ENCODE results near the gene TBC1D14. TPM values are rescaled to one million over a fixed set of nuclear protein-coding genes. Genes with fewer than 3 reads are reported as not detected.

TBC1D14 gene
- total and polyA plus RNA-seq, 2 of the 8 experiments (the other 6 are each of a cell fraction or from before 2014, with no cell fraction given) = 45.6 to 48.2 TPM

DNA sequence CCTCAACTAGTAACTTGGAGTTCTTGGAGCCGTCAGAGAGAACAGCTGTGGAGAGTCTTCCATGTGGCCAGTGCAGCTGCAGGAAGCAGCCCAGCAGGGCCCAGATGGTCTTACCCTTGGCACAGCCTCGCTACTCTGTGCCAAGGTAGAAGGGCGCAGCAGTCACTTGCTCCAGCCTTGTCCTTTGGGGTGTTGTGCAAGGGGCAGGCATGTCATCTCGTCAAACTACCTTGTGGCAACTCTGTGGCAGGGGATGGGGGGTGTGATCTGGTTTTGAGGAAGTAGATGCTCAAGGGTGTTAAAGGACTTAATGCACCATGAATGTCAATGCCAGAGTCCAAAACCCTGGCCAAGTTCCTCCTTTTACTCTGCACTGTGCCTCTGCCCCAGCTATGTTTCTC lies 34.2 kb upstream of the TBC1D14 start:
- no peak overlapping the region for H3K14ac ChIP-seq (ENCODE audit: insufficient read length)
- no peak overlapping the region for H3K23ac ChIP-seq (ENCODE audit: insufficient read length)
- H3K56ac ChIP-seq (replicated peaks; ENCODE audit: insufficient read length, low read depth, low read length) = no peak overlapping the region
- H4K5ac ChIP-seq (ENCODE audit: insufficient read length, low read depth, low read length) = no peak overlapping the region
- H2BK120ac ChIP-seq (replicated peaks; ENCODE audit: low read depth, low read length) = no peak overlapping the region
- H3K4me3 ChIP-seq (ENCODE audit: extremely low read depth in 1 of 4, insufficient read depth in 2 of 4, low read depth in 3 of 4, low read length in 4 of 4) = no peak overlapping the region
- no peak overlapping the region for H2BK15ac ChIP-seq (ENCODE audit: low read length)
- no peak overlapping the region for H3K4ac ChIP-seq (replicated peaks; ENCODE audit: insufficient read length, low read depth, low read length)
- no peaks in the 10 kb centered on the region for H3K4me1 ChIP-seq (replicated peaks in 1 of 4; ENCODE audit: control insufficient read depth in 3 of 4, insufficient read depth in 4 of 4, low read length in 3 of 4)
- H2AFZ ChIP-seq (ENCODE audit: low read length) = no peak overlapping the region
- no peak overlapping the region for H3K9ac ChIP-seq (replicated peaks in 1 of 4; ENCODE audit: extremely low read depth in 1 of 4, low read depth in 3 of 4, low read length in 3 of 4)
- no peak overlapping the region for H4K8ac ChIP-seq (ENCODE audit: extremely low read depth, insufficient read depth, low read length)
- no peak overlapping the region for H3K4me2 ChIP-seq (ENCODE audit: insufficient read depth in 1 of 2, low read depth in 2 of 2, low read length in 2 of 2)
- no peaks in the 10 kb centered on the region for H3K9me3 ChIP-seq (ENCODE audit: insufficient read depth in 2 of 2, low read depth in 1 of 2, low read length in 1 of 2)
- peaks cover 5 to 34% (median 25%) of the 10 kb centered on the region in 4 experiments; a peak in 5 of 8 replicates for H3K36me3 ChIP-seq (ENCODE audit: control insufficient read depth in 2 of 4, insufficient read depth in 4 of 4, low read length in 3 of 4)
- no peaks in the 10 kb centered on the region for H3K23me2 ChIP-seq (ENCODE audit: low read depth, low read length)
- no peak for FAIRE-seq
- WGBS, 2 experiments (ENCODE audit: extremely low coverage in 1 of 2, insufficient coverage in 1 of 2, insufficient read length in 1 of 2, insufficient replicate concordance in 2 of 2, low coverage in 1 of 2, low lambda C conversion rate in 2 of 2, missing lambda C conversion rate in 1 of 2) = 85% methylated on average over 4 of the region's 4 CpGs; no CpG with 5 or more reads in 1 of the 2 experiments
- H3K79me2 ChIP-seq (ENCODE audit: control insufficient read depth in 1 of 2, insufficient read depth in 2 of 2, low read length in 2 of 2) = no peaks in the 10 kb centered on the region
- ChIA-PET CTCF (ENCODE audit: partially characterized antibody) (interaction anchor here (0.6 to 10.2 kb wide), 7 partner anchors 10 to 207 kb away, joined by 3 to 182 read pairs (median 7); partner anchors contain the start of gene BLOC1S4), POLR2A (ENCODE audit: partially characterized antibody) (interaction anchor here (1.2 kb wide), 1 partner anchor 202 kb away, joined by 4 read pairs; a partner anchor contains a TSS)
- H2BK20ac ChIP-seq (ENCODE audit: low read length) = no peak overlapping the region
- H3K18ac ChIP-seq (ENCODE audit: extremely low read depth, low read length) = no peak overlapping the region
- no peak overlapping the region for H3K27ac ChIP-seq (ENCODE audit: low read depth, low read length)
- no peak overlapping the region for H2BK12ac ChIP-seq (ENCODE audit: low read depth, low read length)
- no peak overlapping the region for H2BK5ac ChIP-seq (ENCODE audit: low read depth, low read length)
- H4K91ac ChIP-seq (replicated peaks; ENCODE audit: insufficient read length, low read length) = no peak overlapping the region
- H3K27me3 ChIP-seq (replicated peaks in 1 of 4; ENCODE audit: control insufficient read depth in 3 of 4, extremely low read depth in 1 of 4, insufficient read depth in 3 of 4, low read length in 3 of 4) = no peaks in the 10 kb centered on the region
- no peaks in the 10 kb centered on the region for H3K79me1 ChIP-seq (ENCODE audit: low read depth, low read length)
- DNase-seq (ENCODE audit: low read depth in 1 of 2, low spot score in 2 of 2) = no peak
- no peak overlapping the region for H2AK5ac ChIP-seq (ENCODE audit: low read depth, low read length)
- H4K20me1 ChIP-seq (replicated peaks in 1 of 2; ENCODE audit: control insufficient read depth in 1 of 2, insufficient read depth in 2 of 2, low read length in 2 of 2) = peaks cover 9% of the 10 kb centered on the region in 2 experiments
- TF ChIP-seq POU5F1 (IDR thresholded peaks at IDR 0.05; ENCODE audit: low read depth, low read length) = no peak
